HG02678 (cell line): ENCODE results near the gene IKZF4.
"Not testable (repeated sequence)": the region's sequence is repeated elsewhere in the genome, so short reads cannot be mapped to it uniquely, and the experiment has no call there.

Experiments
- ATAC-seq: cut with Tn5 transposase; IDR thresholded peaks from one replicate; pipeline ENCODE4 v1.9.1; 2021; ENCODE audit warnings: mild to moderate bottlenecking, moderate library complexity; ENCODE audit not compliant: unreplicated experiment

The IKZF4 gene

DNA sequence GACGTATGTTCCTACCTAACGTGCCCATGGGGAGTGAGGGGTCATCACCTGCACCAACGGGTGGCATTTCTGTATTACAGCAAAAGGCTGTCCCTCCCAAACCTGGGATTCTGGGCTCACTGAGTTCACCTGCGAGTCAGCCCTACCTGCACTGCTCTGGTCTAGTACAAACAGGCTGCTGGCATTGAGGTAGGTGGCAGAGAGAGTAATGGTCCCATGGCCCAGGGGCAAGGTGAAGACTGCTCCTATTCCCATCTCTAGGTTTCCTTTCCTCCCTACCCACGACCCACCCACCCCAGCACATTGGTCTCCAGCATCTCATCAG is 23.3 kb upstream of the IKZF4 start:
- ATAC-seq = peak; percentile 1

DNA sequence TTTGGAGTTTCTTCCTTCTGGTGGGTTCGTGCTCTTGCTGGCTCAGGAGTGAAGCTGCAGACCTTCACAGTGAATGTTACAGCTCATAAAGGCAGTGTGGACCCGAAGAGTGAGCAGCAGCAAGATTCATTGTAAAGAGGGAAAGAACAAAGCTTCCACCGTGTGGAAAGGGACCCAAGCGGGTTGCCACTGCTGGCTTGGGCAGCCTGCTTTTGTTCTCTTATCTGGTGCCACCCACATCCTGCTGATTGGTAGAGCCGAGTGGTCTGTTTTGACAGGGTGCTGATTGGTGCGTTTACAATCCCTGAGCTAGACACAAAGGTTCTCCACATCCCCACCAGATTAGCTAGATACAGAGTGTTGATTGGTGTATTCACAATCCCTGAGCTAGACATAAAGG is 21.3 kb upstream of the IKZF4 start:
- ATAC-seq = not testable (repeated sequence)

DNA sequence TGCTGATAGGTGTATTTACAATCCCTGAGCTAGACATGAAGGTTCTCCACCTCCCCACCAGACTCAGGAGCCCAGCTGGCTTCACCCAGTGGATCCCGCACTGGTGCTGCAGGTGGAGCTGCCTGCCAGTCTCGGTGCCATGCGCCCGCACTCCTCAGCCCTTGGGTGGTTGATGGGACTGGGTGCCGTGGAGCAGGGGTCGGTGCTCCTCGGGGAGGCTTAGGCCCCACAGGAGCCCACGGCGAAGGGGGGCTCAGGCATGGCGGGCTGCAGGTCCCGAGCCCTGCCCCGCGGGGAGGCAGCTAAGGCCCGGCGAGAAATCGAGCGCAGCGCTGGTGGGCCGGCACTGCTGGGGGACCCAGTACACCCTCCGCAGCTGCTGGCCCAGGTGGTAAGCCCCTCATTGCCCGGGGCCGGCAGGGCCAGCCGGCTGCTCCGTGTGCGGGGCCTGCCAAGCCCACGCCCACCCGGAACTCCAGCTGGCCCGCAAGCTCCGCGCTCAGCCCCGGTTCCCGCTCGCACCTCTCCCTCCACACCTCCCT is 20.8 kb upstream of the IKZF4 start:
- ATAC-seq = not testable (repeated sequence)

DNA sequence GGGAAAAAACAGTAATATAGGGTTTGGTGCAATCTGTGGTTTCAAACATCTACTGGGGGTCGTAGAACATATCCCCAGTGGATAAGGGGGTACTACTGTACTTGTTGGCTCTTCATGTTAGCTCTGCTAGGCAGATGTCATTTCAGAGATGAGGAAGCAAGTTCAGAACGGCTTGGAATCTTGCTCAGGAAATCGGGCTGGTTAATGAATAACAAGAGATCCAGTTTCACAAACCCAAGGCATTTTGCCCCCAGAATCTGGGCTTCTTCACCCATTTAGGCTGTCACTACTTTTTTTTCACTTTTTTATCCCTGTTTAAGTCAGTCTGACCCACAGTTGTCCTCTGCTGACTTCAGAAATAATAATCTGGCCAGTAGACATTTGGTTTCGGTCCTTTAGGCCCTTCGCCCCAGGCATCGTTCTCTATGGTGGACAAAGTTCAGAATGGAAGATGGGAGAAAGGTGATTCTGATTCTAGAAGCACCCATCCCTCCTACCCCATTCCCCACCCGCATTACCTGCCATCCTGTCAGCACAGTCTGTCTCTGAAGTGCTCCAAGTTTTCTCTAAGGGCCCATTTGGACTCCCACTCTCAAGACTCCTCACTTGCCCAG is 19.2 kb upstream of the IKZF4 start:
- ATAC-seq = no peak

DNA sequence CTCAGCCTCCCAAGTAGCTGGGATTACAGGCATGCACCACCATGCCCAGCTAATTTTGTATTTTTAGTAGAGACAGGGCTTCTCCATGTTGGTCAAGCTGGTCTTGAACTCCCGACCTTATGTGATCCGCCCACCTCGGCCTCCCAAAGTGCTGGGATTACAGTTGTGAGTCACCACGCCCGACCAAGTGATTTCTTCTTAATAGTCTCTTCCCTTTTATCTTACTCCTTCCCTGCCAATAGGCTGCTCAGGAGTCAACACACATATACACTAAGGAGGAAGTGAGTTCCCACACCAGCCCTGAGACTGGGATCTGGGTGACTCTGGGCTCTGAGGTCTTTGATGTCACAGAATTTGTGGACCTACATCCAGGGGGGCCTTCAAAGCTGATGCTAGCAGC is 17.5 kb upstream of the IKZF4 start:
- ATAC-seq = not testable (repeated sequence)

GRCh38 chr12:56004211-56004610 is 16.6 kb upstream of the IKZF4 start:
- ATAC-seq = no peak

DNA sequence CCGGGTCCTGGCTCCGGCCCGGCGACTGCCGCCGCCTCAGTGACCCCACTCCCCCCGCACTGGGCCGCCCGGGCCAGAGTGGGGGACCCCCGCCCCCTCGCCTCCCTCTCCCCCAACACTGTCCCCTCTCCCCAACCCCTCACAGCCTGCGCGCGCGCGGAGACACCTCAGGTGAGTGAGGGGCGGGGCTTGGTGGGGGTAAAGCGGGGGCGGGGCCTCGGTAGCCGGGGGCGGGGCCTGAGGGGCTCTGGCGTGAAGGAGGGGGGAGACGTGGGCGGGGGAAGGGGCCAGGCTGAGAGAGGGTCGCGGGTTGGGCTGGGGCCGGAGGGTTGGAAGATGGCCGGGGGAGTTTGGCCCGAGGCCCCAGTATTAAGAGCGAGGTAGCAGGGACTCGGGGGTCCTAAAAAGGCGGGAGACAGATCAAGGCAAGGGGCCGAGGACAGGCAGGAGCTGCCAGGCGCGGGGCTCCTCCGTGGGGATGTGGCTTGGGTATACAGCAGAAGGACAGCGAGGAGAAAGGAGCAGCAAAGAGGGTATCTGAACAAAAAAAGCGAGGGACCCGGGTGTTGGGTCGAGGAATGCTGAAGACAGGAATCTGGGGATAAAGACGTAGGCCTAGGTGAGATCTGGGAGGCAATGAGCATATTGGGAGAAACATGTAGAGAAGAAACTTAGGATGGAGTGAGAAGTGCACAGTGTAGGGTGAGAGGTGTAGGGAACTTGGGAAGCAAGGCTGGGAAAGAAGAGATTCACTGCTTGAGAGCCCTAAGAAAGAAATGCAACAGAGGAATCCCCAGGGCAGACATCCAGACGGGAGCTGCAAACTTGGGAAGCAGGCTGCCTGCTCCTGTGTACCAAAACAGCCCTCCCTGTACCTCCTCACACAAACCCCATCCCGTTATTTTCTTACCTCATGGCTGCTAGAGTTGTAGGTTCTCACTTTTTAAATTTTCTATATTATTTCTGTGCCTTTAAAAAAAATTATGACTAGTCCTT is 13.0 kb upstream of the IKZF4 start:
- peak; percentile 45 for ATAC-seq

DNA sequence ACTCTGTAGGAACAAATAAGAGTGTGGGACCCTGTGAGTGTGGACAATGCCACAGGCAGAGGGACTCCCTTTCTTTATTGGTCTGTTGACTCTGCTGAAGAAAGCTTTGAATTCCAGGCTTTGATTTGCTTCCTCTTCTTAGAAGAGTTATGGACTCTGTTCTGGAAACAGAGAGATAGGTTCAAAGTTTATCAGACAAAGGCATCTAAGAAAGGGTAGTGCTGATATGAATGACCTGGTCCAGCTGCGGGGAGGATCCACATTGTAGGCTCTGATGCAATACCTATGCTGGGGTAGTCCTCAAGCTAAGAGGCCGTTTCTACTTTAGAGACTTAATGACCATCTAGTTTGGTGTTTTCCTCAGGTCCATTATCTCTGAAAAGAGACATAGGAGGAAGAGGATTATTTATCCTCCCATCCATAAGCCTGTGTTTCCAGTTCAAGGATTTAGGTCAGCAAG is 10.7 kb upstream of the IKZF4 start:
- ATAC-seq = no peak

- ATAC-seq = no peak
Observed at GRCh38 chr12:56011509-56012090, 9.2 kb upstream of the IKZF4 start.

GRCh38 chr12:56013482-56013881 is 7.4 kb upstream of the IKZF4 start:
- ATAC-seq = no peak

DNA sequence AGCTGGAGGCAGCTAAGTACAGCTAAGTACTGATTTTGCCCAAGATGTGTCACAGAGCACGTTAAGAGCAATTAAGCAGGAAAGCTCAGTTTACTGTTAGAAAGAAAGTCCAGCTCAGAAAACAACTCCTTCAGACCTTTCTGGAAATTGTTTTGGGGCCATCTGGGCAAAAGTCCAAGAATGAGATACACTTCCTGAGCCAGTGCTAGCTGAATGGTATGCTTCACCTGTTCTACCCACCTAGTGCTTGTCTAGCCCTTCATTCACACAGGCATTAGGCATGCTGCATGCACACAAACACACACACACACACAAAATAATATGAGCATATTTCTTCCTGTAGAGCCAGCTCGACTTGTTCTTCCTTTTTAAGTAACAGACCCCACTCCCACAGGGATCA is 6.6 kb upstream of the IKZF4 start:
- ATAC-seq = no peak

DNA sequence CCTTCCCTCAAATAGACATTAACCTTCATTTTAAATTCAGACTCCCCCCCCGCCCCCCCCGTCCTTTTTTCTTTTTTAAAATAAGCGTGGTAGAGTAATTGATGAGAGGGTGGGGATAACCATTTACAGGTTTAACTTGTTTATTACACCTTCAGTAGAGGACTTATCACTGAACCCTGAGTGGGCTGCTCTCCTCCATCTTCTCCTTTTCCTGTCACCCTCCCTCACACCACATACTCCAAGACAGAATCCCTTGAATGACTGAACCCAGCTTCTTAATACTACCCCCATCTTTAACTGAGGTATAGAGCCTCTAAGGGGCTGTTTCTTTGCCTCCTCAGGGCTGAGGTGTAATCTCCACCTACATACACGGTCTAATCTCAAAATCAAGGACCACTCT is 3.7 kb upstream of the IKZF4 start:
- no peak for ATAC-seq

DNA sequence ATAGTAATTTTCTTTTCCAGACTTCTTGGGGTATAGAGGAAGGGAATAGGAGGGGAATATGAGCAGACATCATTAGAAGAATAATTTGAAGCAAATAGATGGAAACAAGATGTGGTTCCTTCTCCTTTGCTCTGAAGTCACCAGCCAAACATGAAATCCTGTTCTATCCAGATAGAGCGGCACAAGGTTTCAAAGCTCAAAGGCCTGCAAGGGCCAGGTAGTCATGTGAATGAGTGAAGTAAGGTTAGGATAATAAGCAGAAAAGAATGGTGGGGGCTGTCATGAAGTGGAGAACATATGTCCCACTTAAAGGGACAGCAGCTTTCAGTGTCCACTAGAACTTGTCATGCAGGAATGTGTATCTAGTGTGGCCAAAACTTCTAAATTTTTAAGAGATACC is 2.5 kb upstream of the IKZF4 start:
- no peak for ATAC-seq

DNA sequence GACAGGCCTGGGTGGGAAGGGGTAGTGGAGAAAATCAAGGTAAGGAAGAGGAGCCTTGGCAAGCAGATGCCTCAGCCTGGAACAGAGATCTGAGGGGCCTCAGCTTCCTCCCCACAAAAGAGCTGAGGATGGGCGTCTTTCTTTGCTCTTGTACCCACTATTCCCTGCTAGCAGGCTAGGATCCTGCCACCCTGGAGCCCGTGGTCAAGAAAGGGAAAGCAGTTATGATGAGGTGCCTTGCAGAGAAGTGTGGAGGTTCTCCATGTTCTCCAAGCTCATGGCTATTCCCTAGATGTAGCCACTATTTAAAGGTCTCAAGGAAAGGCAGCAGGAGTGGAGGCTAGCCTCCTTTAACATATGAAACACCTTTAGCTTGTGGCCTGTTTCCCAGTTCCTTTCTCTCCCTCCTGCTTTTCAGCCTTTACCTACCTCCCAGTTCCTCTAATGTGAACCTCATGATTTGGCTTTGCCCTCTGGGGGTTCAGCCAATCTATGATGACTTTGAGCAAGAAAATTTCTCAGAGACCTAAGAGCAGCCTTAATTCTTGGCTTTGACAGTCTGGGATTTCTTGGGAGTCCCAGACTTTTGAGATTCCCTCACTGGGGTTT is 1.1 kb downstream of the IKZF4 start:
- no peak for ATAC-seq

GRCh38 chr12:56028511-56029165 is 7.8 kb downstream of the IKZF4 start:
- no peak for ATAC-seq

- no peak for ATAC-seq
Observed at GRCh38 chr12:56029166-56029519, 8.3 kb downstream of the IKZF4 start.

- no peak for ATAC-seq
Observed at GRCh38 chr12:56029666-56030293, 8.9 kb downstream of the IKZF4 start.

DNA sequence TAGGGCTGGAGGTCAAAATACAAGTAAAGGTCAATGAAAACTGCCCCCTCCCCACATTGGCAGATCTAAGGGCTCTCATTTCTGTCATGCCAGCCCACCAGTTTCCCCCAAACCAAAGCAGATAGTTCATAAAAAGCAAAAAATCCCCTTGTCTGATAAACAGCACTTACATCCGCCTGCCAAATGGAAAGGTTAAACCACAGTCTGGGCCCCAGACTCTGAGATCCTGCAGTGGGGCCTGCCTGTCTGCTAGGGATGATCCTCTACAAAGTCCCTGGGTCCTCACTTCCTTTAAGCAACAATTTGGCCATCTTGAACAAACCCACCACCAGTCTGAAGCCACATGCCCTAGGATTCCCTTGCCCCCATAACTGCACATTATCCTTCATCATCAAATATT is 11.1 kb downstream of the IKZF4 start:
- ATAC-seq = no peak

DNA sequence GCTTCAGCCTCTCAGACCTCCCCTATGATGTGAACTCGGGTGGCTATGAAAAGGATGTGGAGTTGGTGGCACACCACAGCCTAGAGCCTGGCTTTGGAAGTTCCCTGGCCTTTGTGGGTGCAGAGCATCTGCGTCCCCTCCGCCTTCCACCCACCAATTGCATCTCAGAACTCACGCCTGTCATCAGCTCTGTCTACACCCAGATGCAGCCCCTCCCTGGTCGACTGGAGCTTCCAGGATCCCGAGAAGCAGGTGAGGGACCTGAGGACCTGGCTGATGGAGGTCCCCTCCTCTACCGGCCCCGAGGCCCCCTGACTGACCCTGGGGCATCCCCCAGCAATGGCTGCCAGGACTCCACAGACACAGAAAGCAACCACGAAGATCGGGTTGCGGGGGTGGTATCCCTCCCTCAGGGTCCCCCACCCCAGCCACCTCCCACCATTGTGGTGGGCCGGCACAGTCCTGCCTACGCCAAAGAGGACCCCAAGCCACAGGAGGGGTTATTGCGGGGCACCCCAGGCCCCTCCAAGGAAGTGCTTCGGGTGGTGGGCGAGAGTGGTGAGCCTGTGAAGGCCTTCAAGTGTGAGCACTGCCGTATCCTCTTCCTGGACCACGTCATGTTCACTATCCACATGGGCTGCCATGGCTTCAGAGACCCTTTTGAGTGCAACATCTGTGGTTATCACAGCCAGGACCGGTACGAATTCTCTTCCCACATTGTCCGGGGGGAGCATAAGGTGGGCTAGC is 13.9 kb downstream of the IKZF4 start:
- ATAC-seq = no peak

DNA sequence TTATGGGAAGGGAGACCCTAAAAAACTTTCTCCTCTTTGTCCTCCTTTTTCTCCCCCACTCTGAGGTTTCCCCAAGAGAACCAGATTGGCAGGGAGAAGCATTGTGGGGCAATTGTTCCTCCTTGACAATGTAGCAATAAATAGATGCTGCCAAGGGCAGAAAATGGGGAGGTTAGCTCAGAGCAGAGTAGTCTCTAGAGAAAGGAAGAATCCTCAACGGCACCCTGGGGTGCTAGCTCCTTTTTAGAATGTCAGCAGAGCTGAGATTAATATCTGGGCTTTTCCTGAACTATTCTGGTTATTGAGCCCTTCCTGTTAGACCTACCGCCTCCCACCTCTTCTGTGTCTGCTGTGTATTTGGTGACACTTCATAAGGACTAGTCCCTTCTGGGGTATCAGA is 16.3 kb downstream of the IKZF4 start:
- ATAC-seq = no peak
